C4-2B (cell line): ENCODE results near the gene JMJD7.

Experiments used
- ZFX ChIP-seq: fragments of 450-650 bp; IDR thresholded peaks from 2 replicates; pipeline ENCODE4 v1.6.1; 2017
- TF ChIP-seq, protein P1 (sequence below): fragments of 450-650 bp; conservative IDR thresholded peaks from 2 replicates; pipeline ENCODE4 v1.5.1; 2017; ENCODE audit warnings: mild to moderate bottlenecking

DNA sequence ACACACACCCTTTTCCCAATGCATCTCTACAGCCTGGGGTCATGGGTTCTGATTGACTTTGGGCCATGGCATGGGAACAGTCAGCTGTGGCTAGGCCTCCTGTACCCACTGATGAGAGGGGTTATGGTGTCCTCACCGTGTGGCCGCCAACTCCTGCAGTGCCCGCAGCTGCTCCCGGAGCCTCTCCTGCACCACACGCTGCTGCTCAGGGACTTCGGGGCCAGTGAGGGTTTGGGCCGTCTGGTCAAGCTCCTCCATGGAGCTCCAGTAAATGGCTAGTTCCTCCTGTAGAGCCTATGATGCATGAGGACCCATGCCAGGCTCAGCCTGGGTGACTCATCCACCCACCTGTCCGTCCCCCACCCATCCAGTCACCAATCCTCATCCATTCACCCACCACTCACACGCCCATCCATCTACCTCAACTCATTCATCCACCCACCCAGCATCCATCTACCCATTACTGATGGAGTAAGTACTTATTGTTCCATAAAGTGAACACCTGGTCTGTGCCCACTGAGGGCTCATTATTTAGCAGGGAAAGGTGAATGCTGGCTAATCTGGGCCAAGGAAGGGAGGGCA, 44.4 kb downstream of the JMJD7 start:
- TF ChIP-seq, protein P1, sequence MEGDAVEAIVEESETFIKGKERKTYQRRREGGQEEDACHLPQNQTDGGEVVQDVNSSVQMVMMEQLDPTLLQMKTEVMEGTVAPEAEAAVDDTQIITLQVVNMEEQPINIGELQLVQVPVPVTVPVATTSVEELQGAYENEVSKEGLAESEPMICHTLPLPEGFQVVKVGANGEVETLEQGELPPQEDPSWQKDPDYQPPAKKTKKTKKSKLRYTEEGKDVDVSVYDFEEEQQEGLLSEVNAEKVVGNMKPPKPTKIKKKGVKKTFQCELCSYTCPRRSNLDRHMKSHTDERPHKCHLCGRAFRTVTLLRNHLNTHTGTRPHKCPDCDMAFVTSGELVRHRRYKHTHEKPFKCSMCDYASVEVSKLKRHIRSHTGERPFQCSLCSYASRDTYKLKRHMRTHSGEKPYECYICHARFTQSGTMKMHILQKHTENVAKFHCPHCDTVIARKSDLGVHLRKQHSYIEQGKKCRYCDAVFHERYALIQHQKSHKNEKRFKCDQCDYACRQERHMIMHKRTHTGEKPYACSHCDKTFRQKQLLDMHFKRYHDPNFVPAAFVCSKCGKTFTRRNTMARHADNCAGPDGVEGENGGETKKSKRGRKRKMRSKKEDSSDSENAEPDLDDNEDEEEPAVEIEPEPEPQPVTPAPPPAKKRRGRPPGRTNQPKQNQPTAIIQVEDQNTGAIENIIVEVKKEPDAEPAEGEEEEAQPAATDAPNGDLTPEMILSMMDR: no peak
- TF ChIP-seq ZFX: no peak
